ENCODE data around the gene IPO11.
A peak's percentile ranks its signal among the peaks of the same experiment; 100 is the strongest.

IPO11 gene

GRCh38 chr5:62575066-62575465, 162.5 kb downstream of the IPO11 start:
- no peak for DNase-seq

- DNase-seq = no peak
These were observed 162.9 kb downstream of the IPO11 start for GRCh38 chr5:62575489-62575888.

DNA sequence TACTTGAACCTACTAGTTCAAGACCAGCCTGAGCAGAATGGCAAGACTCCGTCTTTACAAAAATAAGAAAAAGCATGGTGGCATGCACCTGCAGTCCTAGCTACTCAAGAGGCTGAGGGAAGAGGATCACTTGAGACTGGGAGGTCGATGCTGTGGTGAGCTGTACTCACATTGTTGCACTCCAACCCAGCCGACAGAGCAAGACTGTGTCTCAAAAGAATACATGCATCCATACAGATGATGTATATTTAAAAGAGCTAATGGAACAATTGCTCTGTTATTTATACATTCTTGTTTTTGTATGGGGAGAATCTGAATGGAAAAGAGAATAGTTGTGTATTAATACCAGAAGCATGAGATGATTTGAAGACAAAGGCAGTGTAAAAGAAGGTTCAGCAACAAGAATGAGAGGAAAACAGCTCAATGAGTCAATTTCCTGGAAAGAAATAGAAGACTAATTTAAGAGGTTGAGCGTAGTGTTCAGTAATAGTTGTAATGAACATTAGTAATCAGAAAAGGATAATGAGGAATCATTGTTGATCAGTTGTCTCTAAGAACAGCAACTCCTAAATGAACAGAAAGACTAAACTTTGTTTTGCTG, 164.1 kb downstream of the IPO11 start:
- no peak for DNase-seq

DNA sequence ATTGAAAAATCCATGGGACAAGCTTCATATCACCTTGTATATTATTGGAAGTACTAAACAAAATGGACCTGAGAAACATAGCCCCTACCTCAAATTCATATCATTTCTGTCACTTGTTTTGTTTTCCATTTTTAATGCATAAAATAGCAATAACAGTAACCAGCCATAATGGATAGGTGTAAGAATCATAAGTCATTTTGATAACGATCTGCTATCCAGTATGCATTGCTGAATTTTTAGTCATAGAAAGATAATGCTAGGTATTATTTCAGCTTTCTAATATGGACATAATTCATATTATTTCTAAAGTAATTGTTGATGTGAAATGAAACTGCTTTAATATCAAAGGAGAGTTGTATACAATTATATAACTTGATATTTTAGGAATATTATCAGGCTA, 164.9 kb downstream of the IPO11 start:
- DNase-seq = no peak

DNA sequence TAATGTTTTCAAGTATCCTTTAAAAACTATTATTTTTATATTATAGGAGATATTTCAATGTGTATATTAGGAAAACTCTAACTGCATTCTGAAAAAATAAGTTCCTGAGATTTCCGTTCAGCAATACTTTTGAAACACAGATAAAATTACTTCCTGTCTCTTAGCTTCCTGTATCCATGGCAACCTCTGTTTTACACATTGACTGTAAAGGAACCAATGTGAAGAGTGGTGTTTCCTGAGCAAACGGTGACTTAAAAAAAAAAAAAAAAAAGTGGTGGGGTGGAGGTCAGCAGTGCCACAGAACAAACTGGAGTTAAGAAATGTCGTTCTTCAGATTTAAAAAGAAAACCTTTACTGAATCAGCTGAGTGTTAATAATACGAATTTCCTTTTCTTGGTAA, 166.0 kb downstream of the IPO11 start, which contains the start of gene LRRC70:
LRRC70 (plus strand) TSS at position 280 of the 400 bp plus-strand sequence. CDS start 620 bp downstream, outside the sequence.
- peak in 1 of 2 experiments; percentile 68 for DNase-seq

- no peak for DNase-seq
These were observed 167.2 kb downstream of the IPO11 start for GRCh38 chr5:62579761-62580160.

DNA sequence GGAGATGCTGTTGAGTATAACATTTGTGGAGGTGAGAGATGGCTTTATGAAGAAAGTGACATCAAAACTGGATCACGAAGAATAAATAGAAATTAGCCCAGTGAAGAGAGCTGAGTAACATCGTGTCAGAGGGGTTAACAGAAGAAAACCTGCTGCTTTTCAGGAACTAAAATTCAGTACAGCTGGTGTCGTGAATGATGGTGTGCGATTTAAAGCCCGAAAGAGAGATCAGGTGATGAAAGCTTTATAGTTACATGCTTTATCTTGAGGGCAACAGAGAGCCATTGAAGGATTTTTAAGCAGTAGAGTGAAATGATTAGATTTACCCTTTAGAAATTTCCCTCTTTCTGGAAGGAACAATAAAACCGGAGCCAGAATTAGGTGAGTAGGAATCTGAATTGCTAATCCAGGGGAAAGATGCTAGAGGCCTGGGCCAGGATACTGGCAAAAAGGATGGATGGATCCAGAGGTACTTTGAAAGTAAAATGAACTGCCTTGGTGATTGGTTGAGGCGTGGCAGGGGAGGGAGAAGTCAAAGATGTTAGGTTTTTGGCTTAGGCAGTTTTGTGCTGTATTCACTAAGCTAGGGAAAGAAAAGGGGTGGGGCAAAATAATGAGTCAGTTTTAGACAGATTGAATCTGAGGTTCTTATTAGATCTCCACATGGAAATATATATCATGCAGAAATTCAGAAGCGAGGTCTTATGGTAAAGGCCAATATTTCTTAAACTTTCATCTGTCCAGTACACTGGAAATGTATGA, 169.5 kb downstream of the IPO11 start:
- no peak for DNase-seq

- DNase-seq = no peak
These were observed 171.8 kb downstream of the IPO11 start for GRCh38 chr5:62584391-62584790.

DNA sequence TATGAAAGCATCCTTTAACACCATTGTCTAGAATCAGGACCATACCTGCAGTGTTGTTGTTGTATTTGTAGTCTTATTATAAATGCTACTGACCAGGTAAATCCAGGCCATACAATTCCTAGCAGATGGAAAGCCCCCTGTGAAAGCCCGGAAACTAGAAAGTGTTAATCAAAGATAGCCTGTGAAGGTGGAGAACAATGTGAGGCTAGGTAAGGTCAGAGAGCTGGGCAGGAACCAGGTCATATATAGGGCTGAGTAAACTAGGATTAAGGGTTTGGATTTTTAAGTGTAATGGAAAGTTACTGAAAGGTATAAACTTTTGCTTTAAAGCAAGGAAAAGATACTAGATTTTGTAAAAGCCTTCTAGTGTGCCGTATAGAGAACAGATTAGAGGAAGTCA, 172.7 kb downstream of the IPO11 start:
- DNase-seq = no peak

DNA sequence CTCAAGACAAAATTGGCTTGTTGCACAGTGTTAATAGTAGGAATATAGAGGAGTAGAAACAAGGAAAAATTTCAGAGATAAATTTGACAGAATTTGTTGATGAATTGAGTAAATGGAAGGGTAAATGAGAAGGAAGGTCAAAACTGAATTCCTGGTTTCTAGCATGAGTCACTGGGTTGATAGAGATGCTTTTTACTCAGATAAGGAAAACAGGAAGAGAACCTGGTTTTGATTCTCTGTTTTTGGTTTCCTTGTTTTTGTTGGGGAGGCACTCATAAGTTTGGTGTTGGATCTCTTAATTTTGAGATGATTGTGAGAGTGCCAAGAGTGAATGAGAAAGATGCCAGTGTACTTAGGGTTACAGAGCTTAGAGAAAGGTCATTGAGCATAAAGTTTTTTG, 173.2 kb downstream of the IPO11 start:
- peak in 1 of 2 experiments; percentile 16 for DNase-seq

DNA sequence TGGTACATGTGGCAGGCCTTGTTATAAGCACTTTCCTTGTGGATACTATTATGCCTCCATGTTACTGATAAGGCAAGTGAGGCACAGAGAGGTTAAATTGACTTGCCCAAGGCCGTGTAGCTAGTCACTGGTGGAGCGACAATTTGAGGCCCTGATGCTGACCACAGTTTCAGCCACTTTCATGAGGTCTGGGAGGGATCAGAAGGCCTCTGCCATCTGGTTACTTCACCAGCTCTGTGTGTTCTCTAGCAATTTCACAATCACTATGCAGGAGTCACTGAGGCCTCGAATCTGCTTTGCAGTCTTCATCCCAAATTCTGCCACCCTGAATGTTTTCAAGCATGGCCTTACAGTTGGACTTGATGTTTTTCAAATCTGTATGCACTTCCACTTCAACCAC, 175.2 kb downstream of the IPO11 start:
- no peak for DNase-seq

DNA sequence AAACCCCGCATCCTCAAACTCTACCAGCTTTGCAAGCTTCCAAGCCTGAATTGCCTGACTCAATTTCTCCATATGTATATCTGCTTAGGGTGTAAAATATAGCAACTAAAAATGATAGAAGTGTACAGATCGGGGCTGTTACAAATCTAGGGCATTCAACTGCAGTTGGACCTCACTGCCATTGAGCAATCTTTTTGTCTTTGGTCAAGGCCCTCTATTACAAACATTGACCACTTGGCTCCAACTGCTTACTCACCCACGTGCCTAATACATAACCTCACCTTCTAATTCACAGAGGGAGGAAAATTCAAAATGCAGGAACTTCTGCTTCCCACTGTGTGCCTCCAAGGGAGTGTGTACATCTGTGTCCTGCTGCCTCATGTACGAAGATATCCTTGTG, 176.1 kb downstream of the IPO11 start:
- no peak for DNase-seq

DNA sequence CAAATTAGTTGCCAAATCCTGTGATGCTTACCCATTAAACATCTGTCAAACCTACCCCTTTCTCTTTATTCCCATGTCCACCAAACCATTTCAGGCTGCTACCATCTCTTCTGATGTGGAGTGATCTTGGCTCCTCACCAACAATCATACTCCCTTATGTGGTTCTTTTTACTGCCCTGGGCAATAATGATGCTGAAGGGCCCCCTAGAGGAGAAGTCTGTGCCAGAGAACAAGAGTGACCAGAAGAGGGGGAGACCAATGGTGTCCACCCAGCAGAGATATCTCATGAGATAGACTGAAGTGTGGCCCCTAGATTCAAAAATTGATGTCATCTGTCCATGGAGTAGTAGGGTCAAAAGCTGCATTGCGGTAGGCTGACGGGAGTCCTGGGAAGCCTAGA, 176.9 kb downstream of the IPO11 start:
- DNase-seq = no peak

- no peak for DNase-seq
These were observed 177.8 kb downstream of the IPO11 start for GRCh38 chr5:62590387-62590786.

DNA sequence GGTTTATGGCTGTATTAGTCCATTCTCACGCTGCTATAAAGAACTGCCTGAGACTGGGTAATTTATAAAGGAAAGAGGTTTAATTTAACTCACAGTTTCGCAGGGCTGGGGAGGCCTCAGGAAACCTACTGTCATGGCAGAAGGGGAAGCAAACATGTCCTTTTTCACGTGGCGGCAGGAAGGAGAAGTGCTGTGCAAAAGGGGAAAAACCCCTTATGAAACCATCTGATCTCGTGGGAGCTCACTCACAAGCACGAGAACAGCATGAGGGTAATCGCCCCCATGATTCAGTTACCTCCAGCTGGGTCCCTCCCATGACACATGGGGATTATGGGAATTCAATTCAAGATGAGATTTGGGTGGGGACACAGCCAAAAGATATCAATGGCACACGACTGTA, 180.0 kb downstream of the IPO11 start:
- no peak for DNase-seq

- no peak for DNase-seq
These were observed 180.8 kb downstream of the IPO11 start for GRCh38 chr5:62593331-62593730.

GRCh38 chr5:62594364-62594984, 181.9 kb downstream of the IPO11 start:
- DNase-seq = no peak

- DNase-seq = no peak
These were observed 183.5 kb downstream of the IPO11 start for GRCh38 chr5:62596096-62596495.

DNA sequence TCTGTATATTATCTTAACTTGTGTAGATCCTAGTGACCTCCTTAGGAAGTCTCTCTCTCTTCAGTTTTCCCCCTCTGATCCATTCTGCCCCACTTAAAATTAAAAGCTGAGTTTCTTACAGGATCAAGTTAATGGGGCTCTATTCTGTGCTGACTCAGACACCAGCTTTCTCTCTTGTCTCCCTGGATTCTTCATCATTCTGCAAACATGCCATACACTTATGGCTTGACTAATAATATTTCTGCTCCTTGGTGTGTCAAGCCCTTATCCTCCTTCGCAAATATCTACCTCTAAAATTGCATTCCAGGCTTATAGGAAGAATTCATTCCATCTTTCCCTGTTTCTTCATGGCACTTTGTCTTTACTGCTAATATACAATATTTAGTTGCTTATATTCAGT, 184.1 kb downstream of the IPO11 start:
- DNase-seq = no peak

GRCh38 chr5:62597314-62597713, 184.8 kb downstream of the IPO11 start:
- no peak for DNase-seq

DNA sequence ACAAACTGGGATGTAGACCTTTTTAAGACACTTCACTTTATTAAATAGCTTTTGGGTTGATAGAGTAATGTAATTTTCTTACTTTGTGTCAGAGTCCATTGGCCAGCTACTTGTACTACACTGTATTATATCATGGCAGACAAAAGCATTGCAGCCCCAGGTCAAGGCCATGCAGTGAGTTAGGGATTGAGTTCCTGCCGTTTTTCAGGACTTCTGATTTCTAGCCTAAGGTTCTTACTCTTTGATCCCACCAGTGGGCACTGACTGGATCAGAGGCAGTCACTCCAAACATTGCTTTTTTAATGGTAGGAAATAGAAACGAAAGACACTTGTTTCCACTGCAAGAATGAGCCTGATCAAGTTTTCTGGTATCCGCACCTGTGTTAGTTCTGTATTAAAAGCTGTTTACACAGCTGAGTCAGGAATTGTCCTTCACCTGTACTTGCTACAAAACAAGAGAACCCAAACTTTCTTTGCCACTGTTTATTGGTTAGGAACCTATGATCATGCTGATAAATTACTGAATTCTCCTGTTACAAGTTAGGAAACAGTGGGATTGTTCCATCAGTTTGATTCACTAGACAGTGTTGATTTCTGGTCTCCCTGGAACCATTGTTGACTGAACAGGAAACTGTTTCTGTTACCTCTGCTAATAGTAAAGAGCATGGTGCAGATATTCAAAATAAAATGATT, 188.1 kb downstream of the IPO11 start:
- DNase-seq = no peak

DNA sequence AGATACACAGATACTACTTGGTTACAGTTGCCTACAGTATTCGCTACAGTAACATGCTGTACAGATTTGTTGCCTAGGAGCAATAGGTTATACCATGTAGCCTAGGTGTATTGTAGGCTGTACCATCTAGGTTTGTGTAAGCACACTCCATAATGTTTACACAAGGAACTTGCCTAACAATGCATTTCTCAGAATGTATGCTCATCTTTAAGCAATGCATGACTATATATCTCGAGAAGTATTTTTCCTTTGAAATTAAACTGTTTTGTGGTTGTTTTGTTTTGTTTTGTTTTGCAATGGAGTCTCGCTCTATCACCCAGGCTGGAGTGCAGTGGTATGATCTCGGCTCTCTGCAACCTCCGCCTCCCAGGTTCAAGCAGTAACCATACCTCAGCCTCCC, 191.4 kb downstream of the IPO11 start:
- no peak for DNase-seq

- no peak for DNase-seq
These were observed 193.1 kb downstream of the IPO11 start for GRCh38 chr5:62605638-62606037.

- no peak for DNase-seq
These were observed 194.3 kb downstream of the IPO11 start for GRCh38 chr5:62606878-62607277.
